HuH-7 (cell line): Measurements from ENCODE around the gene FLNB.
"Not testable (repeated sequence)": the region's sequence is repeated elsewhere in the genome, so short reads cannot be mapped to it uniquely, and the experiment has no call there.

Source experiments
- DNase-seq: peaks from one replicate; pipeline ENCODE4 v3.0.0; 2011; ENCODE audit warnings: low spot score

The FLNB gene

DNA sequence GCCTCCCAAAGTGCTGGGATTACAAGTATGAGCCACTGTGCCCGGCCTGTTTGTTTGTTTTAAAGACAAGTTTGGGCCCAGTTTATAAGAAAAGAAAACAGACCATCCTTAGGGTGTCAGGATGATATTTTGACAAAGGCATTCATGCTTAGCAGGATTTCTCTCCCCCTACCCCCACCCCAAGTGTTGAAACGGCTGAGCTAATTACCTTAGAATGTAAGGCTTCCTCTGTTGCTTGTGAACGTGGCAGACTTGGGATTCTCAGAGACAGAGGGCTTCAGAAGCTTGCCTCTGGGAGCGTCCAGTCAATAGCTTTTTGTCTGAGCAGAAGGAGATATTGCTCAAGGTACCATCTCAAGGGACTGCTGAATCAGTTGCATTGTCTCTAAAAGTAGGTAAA, 24.0 kb downstream of the FLNB start:
- no peak for DNase-seq

DNA sequence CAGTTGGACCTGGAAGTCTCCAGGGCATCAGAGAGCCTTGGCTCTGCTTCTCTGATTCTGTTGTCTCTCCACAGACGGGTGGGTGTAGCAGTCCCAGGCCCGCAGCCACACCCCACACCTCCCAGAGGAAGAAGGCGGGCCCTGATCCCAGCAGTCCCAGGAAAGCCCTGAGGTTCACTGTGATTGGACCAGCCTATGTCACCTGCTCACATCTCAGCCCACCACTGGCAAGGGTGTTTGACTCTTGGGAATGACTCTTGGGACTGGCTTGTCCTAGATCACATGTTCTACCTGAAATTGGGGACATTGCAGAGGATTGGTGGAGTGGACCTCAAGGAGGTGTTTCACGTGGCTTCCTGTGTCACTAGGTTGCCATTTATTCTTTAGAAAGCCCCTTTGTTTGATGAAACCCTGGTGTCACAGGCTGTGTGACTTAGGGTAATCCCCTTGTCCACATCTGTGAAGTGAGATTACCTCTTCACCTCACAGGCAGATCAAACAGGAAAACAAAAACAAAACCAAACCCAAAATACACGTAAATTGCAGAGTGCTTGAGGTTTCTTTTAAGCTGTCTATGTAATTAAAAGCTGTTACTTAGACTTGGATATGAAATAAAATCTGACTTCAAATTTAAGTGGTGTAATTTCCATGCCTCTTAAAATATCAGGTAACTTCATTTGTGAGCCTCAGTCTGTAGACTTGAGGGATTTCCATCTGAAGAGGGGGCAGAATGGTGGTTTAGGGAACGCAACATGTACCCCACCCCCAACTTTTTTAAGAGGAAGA, 26.7 kb downstream of the FLNB start:
- no peak for DNase-seq

GRCh38 chr3:58035524-58036255, 27.5 kb downstream of the FLNB start:
- DNase-seq = no peak

- DNase-seq = no peak
Observed at GRCh38 chr3:58036293-58037032, 28.2 kb downstream of the FLNB start.

DNA sequence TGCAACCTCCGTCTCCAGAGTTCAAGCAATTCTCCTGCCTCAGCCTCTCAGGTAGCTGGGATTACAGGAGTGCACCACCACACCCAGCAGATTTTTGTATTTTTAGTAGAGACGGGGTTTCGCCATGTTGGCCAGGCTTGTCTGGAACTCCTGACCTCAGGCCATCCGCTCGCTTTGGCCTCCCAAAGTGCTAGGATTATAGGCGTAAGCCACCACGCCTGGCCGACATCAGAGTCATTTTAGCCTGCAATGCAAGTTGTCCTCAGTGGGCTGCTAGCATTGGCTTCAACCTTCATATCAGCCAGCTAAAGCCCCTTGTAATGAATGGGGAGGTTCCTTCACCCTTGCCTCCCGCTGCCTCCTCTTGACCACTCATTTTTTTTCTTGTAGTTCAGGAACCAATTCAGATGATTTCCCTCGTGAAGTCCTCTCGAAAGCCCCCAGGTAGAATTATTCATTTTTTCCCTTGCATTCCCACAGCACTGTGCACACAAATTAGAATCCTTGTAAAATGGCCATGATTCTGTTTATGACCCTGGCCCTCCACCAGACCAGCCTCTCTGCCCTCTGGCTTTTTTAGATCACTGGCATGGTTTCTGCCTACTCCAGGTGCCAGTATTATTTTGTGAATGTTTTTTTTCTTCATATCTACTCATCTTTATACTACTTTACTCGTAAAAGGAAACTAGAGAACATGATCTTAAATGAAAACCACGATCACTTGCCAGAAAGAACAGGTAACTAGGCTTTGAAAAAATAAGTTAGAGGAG, 29.1 kb downstream of the FLNB start:
- DNase-seq = no peak

DNA sequence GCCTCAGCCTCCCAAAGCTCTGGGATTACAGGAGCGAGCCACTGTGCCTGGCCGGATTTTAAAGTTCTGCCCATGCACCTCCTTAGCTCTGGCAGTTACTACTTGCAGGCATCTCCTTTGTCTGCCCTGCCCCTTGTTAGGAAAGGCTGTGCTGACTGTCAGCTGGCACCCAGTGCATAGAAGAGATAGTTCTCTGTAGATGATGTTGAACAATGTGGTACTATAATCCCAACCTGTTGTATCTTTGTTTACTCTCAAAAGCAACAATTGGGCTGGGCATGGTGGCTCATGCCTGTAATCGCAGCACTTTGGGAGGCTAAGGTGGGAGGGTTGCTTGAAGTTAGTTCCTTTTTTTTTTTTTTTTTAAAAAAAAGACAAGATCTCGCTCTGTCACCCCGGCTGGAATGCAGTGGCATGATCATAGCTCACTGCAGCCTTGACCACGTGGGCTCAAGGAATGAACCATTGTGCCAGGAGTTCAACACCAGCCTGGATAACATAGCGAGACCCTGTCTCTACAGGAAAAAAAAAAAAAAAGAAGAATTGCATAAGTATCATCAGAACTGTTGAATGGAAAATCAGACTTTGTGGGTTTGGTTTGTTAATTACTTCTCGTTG, 30.6 kb downstream of the FLNB start:
- no peak for DNase-seq

GRCh38 chr3:58039601-58040000, 31.4 kb downstream of the FLNB start:
- DNase-seq = no peak

GRCh38 chr3:58041182-58041825, 33.1 kb downstream of the FLNB start:
- no peak for DNase-seq

DNA sequence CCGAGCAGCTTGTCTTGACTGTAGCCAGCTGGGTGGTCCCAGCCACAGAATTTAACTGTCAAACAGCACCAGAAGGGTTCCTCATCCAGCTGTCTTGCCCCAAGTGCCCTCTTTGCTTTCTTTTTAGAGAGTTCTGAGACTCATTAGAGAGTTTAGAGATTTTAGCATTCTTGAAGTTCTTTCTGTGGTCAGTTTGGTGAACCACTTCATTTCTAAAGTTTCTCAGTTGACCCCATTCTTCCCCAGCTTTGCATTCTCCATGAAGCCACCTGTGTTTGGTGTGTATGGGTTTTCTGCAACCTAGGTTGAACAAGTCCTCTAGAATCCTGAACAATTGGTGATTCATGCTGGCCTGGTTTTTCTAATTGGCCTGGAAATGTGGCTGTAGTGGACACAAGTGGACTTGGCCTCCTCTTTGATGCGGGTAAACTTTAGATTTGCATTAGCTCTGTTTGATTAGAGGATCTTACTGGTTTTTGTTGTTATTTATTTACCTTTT, 33.7 kb downstream of the FLNB start:
- DNase-seq = no peak

- DNase-seq = no peak
Observed at GRCh38 chr3:58042947-58043707, 34.9 kb downstream of the FLNB start.

DNA sequence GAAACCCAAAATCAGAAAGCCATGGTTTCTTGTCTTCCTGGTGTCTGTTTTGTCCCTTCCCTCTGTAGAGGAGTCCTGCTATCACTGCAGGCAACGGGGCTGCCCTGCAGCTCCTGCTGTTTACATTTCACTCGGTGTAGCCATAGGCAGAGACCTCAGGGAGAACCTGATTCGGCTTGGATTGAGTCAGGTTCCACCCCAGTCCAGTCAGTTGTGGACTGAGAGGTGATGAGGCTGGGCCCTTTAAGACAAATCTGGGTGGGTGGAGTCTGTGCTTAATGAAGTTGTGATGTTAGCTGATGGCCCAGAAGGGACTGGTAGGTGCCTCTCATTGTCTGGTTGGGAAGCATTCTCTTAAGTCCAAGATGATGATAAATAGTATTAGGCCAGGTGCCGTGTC, 35.7 kb downstream of the FLNB start:
- no peak for DNase-seq

- DNase-seq = no peak
Observed at GRCh38 chr3:58044691-58045483, 36.7 kb downstream of the FLNB start.

GRCh38 chr3:58047826-58048225, 39.6 kb downstream of the FLNB start:
- DNase-seq = no peak

- DNase-seq = no peak
Observed at GRCh38 chr3:58048301-58048700, 40.1 kb downstream of the FLNB start.

GRCh38 chr3:58049143-58049785, 41.0 kb downstream of the FLNB start:
- DNase-seq = peak; percentile 30

- DNase-seq = no peak
Observed at GRCh38 chr3:58051196-58051595, 43.0 kb downstream of the FLNB start.

GRCh38 chr3:58051658-58052261, 43.5 kb downstream of the FLNB start:
- not testable (repeated sequence) for DNase-seq
